Activated effector memory CD4-positive, alpha-beta T cell treated with Interleukin-2 at 50 U/mL for 16 hours (primary cell): Measurements from ENCODE around the gene SNX15.
"Not testable (repeated sequence)": the region's sequence is repeated elsewhere in the genome, so short reads cannot be mapped to it uniquely, and the experiment has no call there.

Experiments used
- DNase-seq: peaks from one replicate; pipeline ENCODE4 v3.0.0-alpha.2; 2020

Gene SNX15

DNA sequence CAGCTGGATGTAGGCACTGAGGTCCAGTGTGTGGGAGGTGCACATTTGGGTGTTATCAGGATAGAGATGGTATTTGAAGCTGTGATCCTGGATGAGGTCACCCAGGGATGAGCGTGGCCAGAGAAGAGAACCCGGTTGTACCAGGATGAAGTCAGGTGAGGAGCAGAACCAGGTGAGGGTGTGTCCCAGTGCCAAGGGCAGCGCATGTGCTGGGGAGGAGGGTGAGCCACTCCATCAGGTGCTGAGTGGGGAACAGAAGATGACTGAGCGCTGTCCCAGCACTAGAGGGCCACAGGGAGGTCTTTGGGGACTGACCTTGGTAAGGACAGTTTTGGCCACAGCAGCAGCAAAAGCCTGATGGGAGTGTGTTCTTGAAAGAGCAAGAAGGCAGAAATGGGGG lies 10.5 kb upstream of the SNX15 start:
- DNase-seq: no peak

DNA sequence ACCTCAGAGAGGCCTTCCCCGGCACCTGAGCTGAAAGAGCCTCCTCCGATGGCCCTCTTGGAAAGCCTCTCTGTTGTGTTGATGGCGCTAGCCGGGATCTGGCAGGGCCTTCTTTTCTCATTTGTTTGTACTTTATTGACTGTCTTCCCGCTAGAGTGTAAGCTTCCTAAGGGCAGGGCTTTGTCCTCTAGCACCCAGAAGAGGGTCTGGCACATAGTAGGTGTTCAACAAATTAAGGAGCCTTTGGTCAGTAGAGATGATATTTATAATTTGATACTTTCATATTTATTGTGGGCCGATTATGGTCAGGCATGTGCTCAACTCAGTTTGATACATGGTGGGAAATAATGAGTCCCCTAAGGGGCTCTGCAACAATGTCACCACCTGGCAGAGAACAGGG lies 9.3 kb upstream of the SNX15 start:
- no peak for DNase-seq

DNA sequence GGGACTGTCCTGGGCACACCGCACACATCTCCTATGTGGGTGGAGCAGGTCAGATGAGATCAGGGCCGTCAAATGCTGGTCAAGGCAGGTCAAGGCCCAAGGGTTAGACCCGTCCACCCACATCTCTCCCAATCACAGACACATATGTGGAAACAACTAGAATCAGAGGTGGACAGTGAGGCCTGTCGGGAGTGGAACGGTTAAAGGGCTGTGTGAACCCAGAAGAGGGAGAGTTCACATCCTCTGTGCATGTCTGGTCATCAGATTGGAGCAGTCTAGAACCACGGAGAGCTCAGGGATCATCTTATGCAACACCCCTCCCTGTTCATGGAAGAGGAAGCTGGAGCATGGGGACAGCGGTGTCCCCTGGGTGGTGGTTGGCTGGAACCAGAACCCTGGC lies 7.4 kb upstream of the SNX15 start:
- DNase-seq: no peak

DNA sequence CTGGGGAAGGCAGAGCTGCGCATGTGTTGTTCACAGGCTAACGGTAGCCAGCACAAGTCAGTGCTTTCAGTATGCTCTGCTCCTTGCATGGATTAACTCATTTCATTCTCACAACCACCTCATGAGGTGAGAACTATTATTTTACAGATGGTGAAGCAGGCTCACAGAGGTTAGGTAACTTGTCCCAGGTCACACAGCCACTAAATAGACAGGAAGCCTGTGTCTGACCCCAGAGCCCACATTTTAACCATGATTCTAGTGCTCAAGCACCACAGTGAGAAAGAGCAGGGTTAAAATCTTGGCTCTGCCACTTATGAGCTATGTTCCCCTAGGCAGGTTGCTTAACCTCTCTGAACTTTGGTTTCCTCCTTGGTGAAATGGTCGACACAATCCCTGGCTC lies 6.2 kb upstream of the SNX15 start:
- no peak for DNase-seq

DNA sequence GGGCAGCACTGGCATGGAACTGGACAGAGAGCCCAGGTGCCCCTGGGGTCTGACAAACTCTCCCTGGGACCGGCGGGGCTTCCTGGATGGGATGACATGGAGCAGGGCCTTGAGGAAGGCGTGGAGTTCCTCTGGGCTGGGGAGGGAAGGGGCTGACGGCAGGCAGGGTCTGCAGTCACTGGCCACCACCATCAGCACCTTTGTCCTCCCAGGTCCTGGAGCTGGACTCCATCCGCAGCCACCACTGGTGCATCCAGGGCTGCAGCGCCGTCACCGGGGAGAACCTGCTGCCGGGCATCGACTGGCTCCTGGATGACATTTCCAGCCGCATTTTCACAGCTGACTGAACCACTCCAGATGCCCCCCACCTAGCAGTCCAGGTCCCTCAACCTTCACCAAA lies 5.7 kb upstream of the SNX15 start:
- DNase-seq: no peak

DNA sequence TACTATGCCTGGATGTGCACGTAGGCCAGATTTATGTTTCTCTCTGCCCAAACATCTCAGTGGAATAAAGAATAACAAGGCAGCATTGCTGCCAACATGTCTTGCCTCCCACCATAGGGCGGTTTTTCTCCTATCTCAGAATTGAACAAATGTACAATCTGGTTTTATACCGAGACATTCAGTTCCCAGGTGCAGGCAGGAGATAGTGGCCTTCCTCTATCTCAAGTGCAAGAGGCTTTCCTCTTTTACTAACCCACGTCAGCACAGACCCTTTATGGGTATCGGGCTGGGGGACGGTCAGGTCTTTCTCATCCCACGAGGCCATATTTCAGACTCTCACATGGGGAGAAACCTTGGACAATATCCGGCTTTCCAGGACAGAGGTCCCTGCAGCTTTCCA lies 3.7 kb upstream of the SNX15 start:
- DNase-seq: not testable (repeated sequence)

DNA sequence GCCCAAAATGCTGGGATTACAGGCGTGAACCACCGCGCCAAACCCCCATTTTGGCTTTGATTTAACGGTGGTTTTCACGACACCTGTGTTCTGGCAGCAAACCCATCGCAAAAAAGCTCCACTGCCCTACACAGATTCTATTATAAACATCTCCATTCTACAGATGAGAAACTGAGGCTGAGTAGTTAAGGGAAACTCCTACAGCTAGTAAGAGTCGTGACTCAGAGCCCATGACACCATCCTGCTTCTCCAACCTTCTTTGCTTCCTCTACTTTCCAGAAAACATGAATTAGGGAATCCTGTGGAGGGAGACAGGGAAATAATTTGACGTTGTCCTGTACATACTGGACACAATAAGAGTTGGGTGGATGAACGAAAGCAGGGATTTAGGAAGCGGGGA lies 429 bp upstream of the SNX15 start:
- DNase-seq: no peak

DNA sequence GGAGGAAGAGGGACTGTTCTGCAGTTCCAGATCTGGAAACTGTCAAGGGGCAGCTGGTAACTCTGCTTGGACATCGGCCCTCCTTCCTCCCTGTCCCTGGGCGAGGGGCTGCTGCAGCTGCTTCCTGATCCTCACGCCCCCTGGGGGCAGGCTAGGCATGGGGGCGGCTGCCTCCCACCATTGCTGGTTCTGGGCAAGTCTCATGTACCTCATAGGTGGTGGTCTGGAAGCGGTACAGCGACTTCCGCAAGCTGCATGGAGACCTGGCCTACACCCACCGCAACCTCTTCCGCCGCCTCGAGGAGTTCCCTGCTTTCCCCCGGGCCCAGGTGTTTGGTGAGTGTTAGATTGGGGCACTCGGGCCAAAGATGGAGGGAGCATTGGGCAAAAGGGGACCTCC lies 5.0 kb downstream of the SNX15 start:
- no peak for DNase-seq

DNA sequence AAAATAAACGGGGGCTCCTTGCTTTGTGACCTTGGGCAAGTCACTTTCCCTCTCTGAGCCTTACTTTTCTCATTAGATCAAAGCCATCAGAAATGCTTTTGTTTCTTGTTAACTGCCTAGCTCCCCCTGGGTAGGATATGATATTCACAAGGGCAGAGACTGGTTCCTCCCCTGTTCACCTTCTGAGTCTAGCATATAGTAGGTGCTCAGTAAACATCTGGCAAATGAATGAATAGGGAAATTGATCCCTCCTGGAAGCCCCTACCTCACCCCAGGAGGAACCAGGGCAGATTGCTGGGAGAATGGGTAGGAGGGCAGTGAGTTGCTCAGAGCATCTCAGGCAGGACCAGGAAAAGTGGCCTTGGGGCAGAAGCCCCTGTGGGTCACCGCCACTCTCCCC lies 7.2 kb downstream of the SNX15 start:
- no peak for DNase-seq

DNA sequence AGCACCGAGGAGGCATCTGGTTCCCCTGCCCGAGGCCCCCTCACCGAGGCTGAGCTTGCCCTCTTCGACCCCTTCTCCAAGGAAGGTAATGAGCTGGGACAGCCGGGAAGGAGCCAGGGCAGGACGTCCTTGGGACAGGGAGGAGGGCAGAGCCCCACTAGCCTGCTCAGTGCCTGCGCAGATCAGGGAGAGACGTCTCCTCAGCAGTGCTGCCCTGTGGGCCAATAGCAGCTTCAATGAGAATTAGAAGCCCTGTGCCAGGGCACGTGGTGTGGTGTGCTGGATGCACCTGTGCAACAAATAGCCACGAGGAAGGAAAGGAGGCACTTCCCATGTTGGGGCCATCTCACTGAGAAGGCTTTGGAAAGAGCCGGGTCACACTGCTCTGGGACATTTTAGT lies 8.3 kb downstream of the SNX15 start:
- no peak for DNase-seq

DNA sequence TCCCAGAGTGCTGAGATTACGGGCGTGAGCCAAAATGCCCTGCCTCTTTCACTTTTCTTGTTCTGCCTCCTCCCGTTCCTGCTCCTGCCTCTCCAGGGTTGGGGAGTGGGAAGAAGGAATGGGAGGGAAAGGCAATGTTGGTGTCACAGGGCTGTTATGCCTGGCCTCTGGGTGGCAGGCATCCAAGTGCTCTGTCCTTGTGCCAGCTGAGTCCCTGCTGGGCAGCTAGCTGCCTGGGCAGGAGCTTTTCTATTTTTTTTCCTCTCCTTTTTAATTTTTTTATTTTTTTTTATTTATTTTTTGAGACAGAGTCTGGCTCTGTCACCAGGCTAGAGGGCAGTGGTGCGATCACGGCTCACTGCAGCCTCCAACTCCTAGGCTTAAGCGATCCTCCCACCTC lies 9.7 kb downstream of the SNX15 start:
- no peak for DNase-seq

DNA sequence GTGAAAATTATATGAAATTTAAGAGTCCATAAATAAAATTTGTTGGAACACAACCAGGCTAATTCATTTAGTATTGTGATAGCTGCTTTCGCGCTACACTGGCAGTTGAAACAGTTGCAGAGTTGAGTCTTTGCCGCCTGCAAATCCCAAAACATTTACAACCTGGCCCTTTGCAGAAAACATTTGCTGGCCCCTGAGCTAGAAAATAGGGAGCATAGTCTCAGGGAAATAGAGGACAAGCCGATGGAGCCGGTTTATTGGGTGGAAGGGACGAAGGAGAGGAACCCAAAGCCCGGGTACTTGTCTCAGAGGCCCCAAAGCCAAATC lies 13.2 kb downstream of the SNX15 start:
- no peak for DNase-seq

DNA sequence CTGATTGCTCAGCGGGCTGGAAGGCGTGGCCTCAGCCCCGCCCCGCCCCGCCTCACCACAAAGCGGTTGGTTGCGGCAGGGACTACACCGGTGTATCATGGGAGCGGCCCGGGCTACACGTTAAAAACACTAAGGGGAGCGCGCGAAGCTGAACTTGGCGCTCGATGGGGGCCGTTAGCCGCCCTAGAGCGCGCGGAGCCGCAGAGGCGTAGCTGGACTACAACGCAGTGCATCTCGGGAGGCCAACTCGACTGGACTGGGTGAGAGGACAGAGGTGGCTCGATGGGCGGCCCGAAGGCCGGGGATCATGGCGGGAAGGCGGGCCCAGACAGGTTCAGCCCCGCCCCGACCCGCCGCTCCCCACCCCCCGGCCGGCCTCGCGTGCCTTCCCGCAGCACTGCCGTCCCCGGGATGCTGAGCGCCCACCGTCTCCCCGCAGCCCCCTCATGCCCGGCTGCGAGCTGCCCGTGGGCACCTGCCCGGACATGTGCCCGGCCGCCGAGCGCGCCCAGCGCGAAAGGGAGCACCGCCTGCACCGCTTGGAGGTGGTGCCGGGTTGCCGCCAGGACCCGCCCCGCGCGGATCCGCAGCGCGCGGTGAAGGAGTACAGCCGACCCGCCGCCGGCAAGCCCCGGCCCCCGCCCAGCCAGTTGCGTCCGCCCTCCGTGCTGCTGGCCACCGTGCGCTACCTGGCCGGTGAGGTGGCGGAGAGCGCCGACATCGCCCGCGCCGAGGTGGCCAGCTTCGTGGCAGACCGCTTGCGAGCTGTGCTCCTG lies 13.8 kb downstream of the SNX15 start, which contains the start of gene SAC3D1:
Gene SAC3D1, plus strand, starts transcription at position 364 of the 776 bp plus-strand sequence. Its CDS starts 83 bp downstream, at position 447.
- DNase-seq: peak; percentile 85

DNA sequence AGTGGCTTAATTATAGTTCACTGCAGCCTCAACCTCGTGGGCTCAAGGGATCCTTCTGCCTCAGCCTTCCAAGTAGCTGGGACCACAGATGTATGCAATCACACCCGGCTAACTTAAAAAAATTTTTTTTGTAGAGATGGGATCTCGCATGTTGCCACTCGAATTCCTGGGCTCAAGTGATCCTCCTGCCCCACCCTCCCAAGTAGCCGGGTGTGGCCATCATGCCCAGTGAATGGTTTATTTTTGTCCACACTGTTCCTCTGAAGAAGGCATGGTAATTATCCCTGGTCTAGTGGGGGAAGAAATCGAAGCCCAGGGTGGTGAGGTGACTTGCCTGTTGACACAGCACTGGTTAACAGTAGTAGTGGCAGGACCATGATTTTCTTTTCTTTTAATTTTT lies 15.7 kb downstream of the SNX15 start:
- DNase-seq: no peak

DNA sequence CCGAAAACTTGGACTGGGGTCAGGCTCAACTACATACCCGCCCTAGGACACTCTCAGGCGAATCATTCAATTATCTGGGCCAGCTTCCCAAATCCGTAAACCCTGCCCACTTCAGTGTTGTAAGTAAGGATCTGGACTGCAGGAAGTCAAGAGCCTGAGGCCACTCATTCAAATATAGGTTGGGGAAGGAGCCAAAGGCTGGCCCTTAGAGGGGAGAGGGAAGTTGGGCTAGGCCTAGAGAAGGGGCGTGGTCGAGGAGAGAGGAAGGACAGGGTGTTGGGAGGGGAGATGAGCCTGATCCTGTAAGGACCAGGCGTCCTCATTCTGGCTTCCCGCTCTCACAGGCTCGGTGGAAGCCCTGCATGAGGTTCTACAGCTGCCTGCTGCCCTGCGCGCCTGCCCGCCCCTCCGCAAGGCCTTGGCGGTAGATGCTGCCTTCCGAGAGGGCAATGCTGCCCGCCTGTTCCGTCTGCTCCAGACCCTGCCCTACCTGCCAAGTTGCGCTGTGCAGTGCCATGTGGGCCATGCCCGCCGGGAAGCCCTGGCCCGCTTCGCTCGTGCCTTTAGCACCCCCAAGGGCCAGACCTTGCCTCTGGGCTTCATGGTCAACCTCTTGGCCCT lies 16.8 kb downstream of the SNX15 start:
- DNase-seq: no peak

DNA sequence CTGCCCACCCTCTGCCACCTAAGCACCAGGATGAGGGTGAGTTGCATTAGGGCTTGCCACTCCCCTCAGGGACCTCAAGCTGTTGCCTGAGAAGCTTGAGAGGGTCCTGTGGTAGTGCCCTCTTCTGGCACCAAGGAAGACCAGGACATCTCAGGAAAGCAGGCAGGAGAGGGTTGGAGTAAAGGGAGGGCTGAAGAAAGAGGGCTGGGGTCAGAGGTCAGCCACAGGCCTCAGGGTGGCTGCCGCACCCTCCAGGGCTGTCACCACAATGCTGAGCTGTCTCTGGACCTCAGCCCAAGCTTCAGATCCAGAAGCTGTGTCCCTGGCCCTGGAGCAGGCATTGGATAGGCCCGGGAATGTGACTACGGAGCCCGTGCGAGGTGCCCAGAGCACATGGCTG lies 17.8 kb downstream of the SNX15 start:
- DNase-seq: no peak

DNA sequence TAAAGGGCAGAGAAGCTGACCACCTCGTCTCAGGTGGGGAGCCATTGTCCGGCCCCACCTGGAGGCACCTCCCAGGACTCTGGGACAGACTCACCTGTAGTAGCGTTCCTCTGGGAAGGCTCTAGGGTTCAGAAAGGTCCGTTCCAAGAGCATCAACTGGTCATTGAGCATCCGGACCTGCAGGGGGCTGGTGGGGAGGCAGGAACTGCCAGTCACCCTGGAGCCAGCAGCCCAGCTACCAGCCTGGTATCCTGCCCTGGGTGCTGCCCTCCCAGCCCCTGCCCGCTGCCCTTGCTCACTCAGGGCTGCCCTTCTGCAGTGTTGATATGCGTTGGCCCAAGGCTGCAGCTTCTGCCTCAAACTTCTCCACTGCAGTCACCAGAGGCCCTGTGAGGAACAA lies 18.5 kb downstream of the SNX15 start:
- no peak for DNase-seq

DNA sequence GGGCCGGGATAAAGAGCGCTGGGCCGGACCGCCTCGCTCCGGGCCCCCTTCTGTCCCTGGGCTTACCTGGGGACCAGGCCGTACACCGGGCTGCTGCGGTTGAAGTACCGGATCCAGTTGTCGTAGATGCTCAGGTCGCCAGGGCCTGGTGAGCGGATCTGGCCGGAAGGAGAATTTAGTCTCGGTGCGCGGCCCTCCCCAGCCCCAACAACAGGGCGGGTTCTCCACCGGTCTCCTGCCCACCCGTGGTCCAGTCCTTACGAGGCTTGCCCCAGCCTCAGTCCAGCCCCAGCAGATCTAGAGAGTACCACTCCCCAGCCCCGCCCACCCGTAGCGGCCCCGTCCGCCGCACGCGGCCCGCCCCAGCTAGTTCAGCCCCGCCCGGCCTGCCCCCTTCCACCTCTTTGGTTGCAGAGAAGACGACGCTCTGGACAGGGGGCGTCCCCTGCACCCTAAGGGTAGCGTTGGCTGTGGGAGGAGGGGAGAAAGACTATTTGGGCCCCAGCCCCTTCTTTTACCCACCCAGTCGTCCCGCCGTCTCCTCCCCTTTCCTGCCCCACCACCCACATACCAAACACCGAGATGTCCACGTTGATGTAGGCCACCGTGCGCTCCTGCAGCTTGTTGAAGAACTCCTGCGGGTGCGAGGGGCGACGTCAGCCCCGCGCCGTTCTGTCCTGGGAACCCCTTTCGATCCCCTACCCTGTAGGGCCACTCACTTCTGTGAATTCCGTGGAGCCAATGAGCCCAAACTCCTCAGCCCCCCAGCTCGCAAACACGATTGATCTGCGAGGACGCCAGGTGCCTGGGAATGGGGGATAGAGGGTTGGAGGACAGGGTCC lies 20.6 kb downstream of the SNX15 start:
- peak; percentile 7 for DNase-seq

DNA sequence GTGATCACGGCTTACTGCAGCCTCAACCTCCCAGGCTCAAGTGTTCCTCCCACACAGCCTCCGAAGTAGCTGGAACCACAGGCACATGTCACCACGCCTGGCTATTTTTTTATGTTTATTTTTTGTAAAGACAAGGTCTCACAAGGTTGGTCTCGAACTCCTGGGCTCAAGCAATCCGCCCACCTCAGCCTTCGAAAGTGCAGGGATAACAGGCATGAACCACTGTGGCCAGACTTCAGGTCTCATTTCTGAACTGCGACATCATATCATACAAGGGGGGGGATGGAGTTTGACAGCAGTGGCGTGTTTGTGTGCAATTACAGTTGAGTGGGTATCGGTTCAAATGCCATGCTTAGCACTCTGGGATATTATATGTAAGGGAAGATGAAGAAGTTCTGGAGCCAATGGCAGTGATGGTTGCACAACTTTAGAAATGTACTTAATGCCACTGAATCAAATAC lies 24.2 kb downstream of the SNX15 start:
- no peak for DNase-seq

DNA sequence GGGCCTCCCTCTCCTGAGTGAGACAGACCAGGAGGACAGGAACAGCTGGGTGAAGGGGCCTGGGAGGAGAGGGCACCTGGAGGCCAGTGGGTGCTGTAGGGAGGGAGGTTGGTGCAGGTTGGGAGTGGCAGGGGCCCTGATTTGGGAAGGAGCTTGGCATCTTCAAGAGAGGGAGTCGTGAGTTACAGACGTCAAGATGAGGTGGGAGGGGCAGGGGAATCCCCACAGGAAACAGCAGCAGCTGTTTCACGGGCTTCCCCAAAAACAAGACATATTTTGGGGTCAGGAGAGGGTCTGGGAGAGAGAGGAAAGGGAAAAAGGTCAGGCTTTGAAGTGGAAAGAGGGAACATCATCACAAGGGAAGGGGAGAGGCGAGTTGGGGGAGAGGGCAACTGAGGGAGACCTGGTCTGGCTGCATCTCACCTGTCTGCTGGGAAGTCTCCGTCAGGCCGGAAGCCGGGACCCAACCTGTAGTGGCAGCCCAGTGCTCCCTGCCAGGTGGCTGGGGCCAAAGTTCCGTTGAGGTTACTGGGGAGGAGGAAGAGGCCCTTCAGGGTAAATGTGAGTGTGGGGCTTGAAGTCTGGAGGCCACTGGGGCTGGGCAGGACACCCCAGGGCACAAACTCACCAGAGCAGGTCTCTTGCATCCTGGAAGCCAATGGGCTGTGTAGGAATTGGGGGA lies 26.7 kb downstream of the SNX15 start:
- peak; percentile 9 for DNase-seq

DNA sequence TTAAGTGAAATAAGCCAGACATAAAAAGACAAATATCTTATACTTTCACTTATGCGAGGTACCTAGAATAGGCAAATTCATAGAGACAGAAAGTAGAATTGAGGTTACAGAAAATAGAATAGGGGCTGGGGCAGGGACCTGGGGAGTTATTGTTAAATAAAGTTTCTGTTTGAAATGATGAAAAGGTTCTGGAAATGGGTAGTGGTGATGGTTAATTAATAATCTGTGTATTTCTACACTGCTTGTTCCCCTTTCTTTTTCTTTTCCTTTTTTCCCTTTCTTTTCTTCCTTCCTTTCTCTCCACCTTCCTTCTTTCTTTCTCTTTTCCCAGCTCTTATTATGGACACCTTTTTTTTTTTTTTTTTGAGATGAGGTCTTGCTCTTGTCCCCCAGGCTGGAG lies 28.3 kb downstream of the SNX15 start:
- DNase-seq: no peak

DNA sequence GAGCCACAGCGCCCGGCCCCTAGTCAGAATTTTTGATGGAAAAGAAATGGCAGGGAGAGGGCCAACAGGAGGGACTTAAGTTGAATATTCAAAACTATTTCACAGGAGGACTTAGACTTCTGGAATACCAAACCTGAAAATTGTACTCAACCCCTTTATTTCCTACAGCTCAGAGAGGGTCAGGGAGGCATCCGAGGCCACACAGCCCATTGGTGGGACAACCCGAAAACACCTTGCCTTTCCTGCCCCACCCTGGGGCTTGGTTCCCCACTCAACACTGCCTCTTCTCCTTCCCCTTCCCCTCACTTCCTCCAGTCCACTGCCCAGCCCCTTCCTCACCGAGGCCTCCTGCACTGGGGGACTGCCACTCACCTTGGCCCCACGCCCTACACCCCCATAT lies 29.8 kb downstream of the SNX15 start:
- DNase-seq: no peak

DNA sequence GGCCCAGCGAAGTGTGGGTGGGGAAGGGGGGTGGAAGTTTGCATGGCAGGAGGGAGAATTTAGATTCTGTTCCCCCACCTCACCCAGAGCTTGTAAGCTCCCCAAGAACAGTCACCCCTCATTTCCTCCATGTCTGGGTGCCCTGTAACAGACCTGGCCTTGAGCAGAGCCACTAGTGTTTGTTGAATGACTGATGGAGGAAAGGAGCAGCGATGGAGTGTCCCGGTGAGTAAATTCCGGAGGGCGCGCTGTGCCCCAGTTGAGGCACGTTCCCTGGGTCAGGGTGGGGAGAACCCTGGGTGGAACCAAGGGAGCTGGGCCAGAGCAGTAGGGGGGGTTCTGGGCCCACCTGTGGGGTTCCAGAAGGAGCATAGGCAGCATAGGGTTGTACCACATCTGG lies 30.3 kb downstream of the SNX15 start:
- no peak for DNase-seq
